Stimulated activated CD4-positive, alpha-beta T cell treated with anti-CD3 and anti-CD28 coated beads, Interleukin-4, amount 100 ng/mL, for 24 hours (primary cell): ENCODE results near the gene DLX2.
"Not testable (repeated sequence)": the region's sequence is repeated elsewhere in the genome, so short reads cannot be mapped to it uniquely, and the experiment has no call there.

Source experiments
- DNase-seq: peaks from one replicate; pipeline ENCODE4 v3.0.0-alpha.2; 2020

DLX2 gene

DNA sequence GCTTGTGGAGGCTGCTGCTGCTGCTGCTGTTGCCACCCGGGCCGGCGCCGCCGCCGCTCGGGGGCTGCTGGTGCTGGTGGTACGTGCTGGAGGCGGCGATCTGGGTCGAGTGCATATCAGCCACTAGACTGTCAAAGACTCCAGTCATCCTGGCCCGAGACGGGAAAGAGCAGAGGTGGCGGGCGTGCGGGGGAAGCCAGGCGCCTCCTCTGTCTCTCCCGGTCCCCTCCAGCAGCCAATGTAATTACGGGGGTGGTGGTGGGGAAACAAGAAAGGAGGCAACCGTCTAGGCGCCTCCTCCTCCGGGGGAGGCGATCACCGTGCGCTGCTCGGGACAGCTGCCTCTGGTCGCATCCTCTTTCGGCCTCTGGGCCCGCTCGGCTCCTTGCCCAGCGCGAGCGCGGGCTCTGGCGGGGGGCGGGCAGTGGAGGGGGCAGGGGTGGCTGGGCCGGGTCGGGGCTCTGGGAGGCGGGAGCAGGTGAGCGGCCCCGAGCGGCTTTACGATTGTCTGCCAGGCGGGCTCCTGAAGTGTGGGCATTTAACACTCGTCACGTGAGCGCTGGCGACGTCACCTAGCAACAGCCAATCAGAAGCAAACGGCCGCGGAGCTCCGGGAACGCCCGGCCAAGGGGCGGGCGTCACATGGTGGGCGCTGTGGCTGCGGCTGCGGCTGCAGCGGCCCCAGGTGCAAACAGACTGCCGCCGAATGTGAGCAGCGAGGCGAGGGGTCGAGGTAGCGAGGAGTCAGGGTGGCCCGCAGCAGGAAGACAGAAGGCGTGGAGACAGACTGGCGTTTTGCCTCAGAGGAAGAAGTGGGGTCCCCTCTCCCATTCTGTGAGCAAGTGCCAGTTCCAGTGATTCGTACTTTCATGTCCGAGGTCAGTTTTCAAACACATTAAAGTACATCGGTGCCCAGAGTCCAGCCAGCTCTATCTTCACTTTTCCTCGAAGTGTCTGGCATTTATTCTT lies at the start of gene DLX2:
Gene DLX2, minus strand, starts transcription at position 510 of the 969 bp plus-strand sequence. Its CDS starts 362 bp downstream, at position 148.
- peak; percentile 68 for DNase-seq

DNA sequence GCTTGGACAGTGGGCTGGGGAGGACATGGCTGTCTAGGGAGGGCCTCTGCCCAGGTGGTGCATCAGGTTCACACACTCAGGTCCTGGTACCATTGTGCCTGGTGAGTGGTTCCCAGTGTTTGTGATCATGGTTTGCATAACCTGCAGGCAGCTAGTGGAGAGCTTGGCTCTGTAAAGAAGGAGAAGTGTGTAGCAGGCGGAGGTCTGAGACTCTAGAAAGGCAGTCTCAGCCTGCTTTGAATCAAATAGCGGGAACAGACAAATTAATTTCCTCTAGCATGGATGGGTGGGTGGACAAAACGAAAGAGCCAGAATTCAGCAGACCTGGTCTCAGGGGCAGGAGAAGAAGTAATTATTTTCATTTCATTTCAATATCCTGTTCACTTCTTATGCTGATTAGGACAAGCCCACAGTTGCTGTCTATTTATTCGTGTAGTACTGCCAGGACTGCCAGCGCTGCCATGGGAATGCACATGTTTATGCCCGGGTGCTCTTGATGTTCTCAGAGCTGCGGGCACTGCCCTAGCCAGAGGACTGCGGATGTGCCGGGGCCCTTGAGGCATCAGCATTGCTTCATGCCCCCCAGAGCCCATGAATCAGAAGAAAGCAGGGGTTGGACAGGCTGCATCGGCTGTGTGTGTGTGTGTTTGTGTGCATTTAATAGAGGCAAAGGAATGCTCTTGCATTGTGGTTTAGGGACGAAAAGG lies 45.4 kb upstream of the DLX2 start:
- DNase-seq = no peak

DNA sequence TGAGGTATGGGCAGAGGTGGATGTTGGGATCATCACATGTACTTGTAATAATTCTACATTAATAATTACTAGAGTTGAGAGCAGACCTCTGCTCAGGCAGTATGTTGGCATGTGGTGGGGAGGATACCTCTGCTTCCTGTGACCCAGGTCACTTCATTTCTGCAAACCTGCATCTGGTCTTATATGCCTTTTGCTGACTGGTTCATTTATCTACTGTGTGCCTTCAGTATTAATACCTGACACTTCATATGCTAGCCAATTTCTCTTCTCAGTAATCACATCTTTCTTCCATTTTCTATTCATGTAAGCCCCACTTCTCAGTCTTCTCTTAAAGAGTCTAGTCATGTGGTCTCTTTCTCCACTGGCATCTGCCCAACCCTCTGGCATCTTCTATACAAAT lies 41.1 kb upstream of the DLX2 start:
- no peak for DNase-seq

DNA sequence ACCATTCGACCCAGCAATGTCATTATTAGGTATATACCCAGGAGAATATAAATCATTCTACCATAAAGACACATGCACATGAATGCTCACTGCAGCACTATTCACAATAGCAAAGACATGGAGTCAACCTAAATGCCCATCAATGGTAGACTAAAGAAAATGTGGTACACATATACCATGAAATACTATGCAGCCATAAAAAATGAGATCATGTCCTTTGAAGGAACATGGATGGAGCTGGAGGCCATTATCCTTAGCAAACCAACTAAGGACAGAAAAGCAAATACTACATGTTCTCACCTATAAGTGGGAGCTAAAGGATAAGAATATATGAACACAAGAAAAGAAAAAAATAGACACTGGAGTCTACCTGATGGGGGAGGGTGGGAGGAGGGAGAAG lies 36.0 kb upstream of the DLX2 start:
- DNase-seq = not testable (repeated sequence)

DNA sequence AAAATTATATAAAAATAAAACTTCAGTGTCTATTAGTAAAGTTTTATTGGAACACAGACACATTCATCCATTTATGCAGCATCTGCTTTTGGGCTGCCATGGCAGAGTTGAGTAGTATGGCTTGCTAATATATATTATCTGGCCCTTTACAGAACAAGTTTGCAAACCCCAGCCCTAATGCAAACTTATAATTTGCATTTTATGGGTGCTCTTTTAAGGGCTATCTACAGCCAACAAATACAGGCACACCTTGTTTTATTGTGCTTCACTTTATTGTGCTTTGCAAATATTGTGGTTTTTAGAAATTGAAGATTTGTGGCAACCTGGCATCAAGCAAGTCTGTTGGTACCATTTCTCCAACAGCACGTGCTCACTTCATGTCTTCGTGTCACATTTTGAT lies 35.2 kb upstream of the DLX2 start:
- DNase-seq = no peak

DNA sequence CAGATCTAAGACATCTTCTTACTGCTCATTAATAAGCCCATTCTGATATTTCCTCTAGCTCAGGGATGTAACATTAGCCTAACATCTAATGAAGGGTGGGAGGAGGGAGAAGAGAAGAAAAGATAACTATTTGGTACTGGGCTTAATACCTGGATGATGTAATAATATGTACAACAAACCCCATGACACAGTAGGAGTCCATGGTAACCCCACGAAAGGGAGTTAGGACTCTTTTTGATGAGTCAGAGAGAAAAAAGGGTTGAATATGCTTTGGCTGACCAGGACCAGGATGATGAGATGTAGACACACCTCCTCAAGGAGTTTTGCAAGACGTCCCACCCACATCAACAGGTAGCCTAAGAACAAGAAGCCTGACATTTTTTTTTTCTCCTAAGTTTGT lies 34.4 kb upstream of the DLX2 start:
- no peak for DNase-seq

DNA sequence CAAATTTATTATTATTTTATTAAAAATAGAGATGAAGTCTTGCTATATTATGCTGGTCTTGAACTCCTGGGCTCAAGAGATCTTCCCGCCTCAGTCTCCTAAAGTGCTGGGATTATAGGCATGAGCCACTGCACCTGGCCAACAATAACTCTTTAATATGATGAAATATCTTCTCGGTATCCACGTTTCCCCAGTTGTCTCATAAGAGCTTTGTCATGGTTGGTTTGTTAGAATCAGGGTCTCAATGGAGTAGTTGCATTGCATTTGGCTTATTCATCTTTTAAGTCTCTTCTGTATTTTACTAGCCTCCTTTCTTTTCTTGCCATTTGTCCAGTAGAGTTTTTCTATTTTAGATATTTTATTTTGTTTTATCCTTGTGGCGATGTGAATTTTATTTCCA lies 32.7 kb upstream of the DLX2 start:
- no peak for DNase-seq

DNA sequence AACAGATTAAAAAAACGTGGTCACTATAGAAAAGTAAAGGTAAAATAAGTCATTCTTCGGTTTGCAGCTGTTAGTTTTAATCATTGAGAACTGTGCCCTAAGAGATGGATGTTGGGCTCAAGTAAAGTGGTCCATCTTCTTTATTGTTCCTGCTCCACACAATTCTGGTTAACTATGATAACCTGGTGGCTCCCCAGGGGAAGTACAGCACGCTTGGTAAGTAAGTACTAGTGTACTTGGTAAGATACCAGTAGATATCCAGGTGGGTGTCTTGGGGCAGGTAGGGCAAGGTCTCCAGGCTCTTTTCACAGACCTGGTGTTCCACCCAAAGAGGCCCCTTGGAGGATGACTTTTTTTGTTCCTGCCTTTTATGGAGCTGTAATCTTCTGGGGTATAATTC lies 31.6 kb upstream of the DLX2 start:
- DNase-seq = no peak

DNA sequence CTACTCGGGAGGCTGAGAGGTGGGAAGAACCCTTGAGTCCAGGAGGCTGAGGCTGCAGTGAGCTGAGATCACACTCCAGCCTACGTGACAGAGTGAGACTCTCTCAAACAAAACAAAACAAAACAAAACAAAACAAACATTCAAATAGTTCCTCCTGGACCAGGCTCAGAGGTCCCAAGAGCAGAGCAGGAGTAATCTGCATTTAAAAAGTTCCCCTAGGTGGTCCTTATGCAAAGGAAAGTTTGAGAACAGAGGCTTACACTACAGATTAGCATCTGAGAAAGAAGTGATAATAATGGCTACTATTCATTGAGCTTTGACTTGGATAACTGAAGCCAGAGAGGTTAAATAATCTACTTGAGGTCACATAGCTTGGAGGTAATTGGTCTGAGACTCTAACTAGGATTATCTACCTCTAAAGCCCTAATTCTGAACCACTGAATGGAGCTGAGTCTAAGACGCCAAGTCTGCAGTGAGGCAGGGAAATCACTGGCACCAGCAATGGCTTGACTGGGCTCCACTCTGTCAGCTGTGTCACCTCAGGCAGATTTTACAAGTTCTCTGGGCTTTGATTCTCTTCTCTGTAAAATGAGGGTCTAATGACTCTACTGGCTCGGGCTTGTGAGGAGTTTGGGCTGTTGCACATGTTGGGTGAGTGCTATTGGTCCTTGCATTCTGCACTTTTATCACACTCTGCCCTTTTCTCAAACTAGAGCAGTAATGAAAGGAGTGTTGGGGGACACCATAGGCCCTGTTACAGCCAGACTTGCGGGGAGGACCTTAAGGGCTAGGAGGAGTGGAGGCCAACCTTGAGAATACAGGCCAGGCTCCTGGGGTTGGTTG lies 29.2 kb upstream of the DLX2 start:
- no peak for DNase-seq

DNA sequence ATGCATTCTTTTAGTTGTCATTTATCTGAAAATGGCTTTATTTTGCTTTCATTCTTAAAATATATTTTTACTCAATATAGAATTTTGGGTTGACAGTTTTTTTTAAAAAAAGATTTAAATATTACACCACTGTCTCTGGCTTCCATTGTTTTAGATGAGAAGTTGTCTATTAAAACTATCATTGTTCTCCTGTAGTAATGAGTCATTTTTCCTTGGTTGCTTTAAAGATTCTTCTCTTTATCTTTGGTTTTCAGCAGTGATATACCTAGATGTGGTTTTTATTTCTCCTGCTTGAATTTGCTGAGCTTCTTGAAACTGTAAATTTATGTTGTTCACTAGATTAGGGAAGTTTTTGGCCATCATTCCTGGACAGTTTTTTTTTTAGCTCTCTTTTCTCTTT lies 26.7 kb upstream of the DLX2 start:
- DNase-seq = no peak

DNA sequence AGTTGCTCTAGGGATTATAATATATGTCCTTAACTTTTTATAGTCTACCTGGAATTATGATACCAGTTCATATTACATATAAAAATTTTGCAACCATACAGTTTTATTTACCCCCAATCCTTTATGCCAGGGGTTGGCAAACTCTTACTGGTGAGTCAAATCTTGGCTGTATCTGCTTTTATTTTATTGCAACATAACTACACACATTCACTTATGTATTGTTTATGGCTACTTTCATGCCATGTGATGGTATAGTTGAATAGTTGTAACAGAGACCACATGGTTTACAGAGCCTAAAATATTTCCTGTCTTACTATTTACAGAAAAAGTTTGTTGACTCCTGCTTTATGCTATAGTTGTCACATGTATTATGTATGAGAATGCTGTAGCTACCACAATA lies 25.8 kb upstream of the DLX2 start:
- DNase-seq = no peak

DNA sequence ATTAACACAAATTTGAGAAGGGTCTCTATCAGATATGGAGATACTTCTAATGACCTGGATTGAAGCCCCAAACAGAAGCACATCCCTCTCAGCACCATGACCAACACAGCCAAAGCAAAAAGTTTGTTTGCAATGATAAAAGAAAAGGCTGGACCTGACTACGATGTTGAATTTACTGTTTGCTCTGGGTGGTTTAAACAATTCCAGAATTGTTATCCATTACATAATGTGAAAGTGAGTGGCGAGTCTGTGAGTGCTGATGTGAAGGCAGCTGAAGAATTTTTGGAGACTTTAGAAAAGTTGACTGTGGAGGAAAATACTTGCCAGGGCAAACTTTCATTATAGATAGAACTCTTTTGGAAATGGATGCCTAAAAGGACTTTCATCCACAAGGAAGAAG lies 17.4 kb upstream of the DLX2 start:
- DNase-seq = no peak

DNA sequence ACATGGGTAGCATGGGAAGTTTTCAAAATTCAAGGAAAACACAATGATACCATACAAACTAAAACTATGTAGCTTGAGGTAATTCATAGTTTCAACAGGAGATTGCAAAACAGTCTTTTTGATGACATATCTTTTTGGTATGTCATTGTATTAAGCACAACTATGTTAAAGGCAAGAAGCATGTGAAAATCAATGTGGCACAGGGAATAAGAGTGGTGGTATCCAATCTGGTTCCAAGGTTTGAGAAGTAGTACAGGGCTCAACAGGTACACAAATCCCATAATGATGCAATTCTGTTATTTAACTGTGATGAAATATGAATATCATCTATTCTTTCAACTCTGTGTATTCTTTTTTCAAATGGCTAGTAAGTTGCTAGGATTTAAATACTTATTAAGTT lies 16.4 kb upstream of the DLX2 start:
- no peak for DNase-seq

DNA sequence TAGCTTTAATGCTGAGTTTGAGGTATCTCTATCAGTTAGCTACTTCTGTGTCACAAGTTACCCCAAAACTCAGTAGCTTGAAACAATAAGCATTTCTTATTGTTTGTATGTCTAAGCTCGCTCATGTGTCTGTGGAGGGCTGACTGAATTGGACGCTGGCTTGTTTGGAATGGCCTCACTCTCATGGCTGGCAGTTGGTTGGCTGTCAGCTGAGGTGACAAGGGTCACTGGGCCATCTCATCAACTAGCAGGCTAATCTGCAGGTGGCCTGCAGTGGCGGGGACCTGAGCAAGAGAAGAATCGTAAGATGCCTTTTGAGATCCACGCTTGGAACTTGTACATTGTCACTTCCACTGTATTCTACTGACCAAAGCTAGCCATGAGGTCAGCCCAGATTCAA lies 13.4 kb upstream of the DLX2 start:
- DNase-seq = no peak

DNA sequence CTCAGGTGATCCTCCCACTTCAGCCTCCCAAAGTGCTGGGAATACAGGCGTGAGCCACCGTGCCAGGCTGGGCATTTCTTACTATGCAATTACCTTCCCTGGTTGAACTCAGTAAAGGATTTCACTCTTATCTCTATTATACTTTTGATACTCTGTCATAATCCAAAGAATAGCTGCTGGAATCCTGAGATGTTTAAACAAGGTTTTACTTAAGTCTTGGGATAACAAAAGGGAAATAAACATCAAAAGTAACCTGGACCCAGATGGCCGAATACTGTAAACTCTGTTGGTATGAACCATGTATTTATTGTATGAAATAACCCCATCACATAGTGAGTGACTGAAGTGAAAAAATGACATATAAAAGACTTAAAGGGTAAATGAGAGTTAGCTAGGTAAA lies 11.9 kb upstream of the DLX2 start:
- DNase-seq = no peak

DNA sequence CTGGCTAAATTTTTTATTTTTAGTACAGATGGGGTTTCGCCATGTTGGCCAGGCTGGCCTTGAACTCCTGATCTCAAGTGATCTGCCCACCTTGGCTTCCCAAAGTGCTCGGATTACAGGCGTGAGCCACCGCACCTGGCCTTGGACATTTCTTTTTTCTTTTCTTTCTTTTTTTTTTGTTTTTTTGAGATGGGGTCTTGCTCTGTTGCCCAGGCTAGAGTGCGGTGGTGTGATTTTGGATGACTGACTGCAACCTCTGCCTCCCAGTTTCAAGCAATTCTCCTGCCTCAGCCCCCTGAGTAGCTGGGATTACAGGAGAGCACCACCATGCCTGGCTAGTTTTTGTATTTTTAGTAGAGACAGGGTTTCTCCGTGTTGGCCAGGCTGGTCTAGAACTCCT lies 11.5 kb upstream of the DLX2 start:
- DNase-seq = not testable (repeated sequence)

DNA sequence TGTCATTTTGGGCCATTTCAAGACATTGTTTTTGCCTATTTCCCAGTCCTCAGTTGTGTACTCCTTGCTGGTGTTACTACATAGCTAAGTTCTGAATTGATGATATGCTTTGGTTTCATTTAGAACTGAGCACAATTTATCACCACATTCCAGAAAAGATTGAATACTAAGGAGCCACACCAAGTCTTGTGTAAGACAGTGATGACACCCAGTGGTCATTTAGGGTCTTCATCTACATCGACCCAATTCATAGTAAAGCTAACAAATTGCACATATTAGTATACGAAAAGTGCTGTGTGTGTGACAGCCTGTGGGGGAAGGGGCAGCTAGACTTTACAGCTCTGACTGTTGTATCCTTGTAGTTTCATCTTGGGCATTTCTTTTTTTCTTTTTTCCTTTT lies 10.9 kb upstream of the DLX2 start:
- DNase-seq = no peak

DNA sequence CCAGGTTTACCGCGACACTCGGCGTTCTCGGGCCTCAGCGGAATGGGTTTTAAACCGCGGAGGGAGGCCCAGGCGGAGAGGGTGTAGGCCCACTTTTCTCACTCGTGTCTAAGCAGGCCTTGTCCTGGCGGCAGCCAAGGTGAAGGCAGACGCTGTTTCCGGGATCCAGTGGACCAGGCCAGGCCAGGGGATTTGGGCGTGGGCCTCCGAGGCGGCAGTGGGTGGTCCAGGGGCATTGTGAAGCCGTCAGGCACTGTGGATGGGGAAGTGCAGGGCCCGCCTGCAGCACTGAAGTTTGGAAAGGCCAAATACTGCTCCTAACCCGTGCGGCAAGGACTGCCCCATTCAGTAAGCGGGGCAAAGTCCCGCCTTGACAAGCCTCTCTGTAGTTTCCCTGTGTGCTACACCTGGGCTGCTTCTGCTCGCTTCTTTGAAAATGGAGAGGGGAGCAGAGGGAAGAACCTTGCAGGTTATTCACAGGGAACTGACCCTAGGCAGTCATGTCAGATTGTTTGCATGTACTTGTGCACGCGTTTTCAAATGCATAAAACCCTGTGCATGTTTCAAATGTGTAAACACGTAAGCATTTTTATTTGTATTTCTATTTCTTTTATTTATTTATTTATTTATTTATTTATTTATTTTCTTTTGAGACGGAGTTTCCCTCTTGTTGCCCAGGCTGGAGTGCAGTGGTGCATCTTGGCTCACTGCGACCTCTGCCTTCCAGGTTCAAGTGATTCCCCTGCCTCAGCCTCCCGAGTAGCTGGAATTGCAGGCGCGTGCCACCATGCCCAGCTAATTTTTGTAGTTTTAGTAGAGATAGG lies 7.5 kb upstream of the DLX2 start:
- no peak for DNase-seq

DNA sequence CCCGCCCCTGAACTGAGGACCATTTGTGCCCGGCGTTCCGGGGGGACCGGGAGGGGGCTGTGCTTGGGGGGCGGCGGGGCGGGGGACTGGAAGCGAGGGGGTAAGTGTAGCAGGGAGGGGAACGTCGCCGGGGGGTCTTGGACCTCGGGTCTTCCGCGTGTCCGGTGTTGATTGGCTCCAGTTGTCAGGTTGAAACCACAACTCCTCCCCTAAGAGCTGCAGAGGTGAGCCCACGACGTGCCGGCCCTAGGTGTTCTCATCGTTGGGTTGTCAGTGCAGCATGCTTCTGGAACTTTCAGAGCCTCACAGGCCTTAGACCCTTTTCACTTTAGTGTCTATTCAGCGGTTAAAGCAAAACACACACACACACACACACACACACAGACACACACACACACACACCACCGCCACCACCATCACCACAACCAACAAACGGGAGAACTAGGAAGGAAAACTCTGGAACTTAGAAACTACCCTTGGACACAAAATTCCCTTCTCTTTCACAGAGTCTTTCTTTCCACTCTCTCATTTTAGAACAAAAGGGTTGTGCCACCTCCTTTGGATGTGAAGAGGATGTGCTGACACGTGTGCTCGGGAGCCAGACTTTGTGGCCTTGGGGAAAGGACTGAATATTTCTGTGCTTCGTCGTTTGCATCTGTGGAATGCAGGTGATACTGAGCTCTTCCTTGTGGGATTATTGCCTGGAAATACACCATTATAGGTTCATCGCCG lies 6.7 kb upstream of the DLX2 start:
- DNase-seq = no peak

DNA sequence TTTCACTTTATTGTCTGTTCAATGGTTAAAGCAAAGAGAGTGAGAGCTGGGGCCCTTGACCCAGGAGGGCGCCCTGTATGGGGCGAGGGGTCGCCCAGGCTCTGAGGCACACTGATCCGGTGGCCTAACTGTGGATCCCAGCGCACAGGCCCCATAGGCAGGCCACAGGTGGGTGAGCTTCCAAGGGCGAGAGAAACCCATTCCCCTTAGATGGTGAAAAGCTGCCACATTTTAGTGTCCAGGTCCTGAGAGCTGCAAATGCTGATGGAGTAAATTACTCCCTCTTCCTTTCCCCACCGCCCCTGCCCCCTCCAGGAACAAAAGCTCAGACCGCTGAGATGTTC lies 5.9 kb upstream of the DLX2 start:
- no peak for DNase-seq

DNA sequence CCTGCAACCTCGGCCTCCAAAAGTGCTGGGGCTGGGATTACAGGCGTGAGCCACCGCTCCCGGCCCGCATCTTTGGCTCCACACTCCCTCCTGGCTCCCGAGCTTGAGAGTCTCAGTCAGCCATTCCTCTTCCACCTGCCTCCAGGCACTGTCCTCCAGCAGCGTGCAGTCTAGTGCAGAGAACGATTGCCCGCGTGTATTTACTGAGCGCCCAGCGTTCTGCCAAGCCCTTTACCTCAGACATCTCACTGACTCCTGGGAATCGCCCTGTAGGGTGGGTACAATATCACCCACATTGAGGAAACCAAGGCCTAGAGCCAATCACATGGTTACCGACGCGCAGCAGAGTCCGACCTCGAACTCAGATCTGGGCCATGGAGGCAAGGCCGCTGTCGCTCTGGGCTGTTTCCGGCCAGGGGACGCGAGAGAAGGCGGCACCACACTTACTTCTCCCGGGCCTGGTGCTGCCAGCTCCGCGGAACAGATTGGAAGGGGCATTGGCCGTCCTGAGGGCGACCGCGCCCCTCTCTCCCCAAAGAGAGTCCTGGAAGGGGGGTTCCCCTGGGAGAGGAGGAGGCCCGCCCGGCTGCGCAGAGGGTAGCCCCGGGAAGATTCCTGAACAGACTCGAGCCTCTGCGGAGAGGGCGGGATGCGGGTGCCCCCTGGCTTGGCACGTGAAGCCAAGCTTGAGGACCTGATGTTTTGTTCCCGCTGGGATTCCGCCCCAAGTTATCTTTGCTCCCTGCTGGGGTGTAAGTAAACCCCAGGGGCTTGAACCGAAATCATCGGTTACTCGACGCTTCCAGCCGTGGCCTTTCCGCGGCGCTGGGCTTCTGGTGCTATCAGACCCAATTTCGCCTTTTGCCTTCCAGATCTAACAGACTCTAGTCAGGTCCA lies 5.2 kb upstream of the DLX2 start:
- no peak for DNase-seq
